Measurements from ENCODE around the gene RAB44.
"Not testable (repeated sequence)": the region's sequence is repeated elsewhere in the genome, so short reads cannot be mapped to it uniquely, and the experiment has no call there.

The RAB44 gene

DNA sequence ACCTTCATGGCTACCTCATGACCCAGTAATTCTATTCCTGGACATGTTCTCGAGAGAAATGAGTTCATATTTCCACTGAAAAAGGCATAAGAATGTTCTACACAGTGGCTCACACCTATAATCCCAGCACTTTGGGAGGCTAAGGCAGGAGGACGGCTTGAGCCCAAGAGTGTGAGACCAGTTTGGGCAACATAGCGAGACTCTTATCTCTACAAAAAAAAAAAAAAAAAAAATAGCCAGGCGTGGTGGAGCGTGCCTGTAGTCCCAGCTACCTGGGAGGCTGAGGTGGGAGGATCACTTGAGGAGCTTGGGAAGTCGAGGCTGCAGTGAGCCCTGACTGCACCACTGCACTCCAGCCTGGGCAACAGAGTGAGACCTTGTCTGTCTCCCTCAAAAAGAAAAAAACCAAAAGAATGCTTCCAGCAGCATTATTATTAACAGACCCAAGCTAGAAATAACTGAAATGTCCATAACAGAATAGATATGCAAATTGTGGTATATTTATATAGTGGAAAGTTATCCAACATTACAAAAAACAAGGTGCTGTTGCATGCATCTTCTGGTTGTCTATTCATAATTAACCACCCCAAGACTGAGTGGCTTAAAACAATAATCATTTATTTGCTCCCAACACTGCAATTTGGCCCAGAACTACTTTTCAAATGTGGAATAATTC, 9.4 kb upstream of the RAB44 start:
- no peak for DNase-seq

GRCh38 chr6:36688739-36689075, 8.9 kb upstream of the RAB44 start:
- no peak for DNase-seq

DNA sequence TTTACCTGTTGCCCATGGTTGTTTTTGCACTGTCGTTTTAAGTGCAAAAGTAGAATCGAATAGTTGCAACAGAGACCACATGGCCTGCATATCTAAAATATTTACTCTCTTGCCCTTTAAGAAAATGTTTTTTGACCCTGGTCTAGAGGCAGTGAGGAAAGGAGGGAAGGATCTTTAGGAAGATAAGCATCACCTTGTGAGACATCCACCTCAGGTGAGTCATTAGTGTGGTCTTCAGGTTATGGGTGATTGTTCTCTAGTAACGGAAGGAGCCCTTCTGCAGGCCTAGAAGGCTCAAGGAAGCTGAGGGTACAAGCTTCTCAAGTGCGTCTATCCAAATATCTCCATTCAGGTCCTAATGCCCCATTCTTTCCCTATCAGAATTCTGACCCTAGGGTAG, 6.6 kb upstream of the RAB44 start:
- DNase-seq = no peak

DNA sequence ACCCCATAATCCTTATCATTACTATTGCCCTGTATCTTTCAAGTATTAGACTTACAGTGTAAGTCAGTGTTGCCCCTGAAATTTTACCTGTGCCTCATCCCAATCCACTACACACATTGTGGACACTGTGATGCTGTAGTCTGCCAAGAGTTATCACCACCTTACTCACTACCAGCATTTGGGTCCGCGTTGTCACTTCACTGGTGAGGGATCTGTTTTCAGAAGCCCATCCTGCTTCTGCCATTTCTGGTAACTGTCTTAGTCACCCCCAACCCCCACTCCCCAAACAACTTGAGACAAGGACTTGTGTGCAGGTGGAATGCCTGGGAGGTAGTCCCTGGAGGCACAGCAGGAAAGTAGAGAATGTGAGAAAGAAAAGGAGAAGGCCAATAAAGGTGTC, 6.0 kb upstream of the RAB44 start:
- no peak for DNase-seq

GRCh38 chr6:36692220-36692619, 5.4 kb upstream of the RAB44 start:
- no peak for DNase-seq

DNA sequence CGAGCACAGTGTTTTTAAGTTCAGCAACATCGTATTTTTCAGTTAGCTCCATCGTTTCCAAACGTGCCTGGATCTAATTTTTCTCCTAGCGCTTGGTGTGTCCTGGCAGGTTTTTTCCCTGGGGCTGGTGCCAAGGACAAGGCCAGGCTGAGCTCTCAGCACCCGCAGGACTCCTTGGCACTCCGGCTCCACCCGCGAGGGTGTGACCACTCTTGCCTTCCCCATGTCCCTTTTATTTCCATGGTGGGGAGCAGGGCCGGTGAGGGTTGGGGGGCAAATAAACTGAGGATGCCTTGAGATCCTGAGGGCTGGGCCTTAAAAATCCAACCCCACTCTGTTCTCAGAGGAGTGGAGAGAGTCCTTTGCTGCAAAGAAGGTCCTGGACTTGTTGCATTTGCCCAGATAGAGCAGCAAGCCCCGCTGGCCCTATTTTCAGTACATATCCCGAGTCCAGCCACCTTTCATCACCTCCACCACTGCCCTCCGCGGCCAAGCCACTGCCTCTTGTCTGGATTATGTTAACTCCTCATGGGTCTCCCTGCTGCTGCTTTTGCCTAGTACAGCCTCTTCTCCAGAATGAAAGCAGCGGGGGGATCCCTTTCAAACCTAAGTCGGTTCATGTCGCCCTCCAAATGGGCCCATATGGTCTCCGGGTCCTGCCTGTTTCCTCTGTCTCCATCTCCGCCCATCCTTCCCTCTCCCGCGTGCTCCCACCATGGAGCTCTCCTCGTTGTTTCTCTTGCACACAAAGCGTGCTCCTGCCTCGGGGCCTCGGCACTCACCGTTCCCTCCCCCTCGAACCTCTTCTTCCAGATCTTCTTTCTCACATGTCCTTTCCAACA, 4.5 kb upstream of the RAB44 start:
- no peak for DNase-seq

DNA sequence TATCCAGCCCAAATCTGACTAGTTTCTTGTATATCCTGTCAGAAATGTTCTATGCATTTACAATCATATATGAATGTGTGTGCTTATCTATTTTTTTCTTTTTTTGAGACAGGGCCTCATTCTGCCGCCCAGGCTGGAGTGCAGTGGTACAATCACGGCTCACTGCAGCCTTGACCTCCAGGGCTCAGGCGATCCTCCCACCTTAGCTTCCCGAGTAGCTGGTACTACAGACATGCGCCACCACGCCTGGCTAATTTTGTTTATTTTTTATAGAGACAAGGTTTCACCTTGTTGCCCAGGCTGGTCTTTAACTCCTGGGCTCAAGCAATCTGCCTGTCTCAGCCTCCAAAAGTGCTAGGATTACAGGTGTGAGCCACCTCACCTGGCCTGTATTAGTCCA, 3.0 kb upstream of the RAB44 start:
- no peak for DNase-seq

GRCh38 chr6:36695414-36695813, 2.2 kb upstream of the RAB44 start:
- no peak for DNase-seq

GRCh38 chr6:36698196-36698595, 570 bp downstream of the RAB44 start:
- DNase-seq = no peak

DNA sequence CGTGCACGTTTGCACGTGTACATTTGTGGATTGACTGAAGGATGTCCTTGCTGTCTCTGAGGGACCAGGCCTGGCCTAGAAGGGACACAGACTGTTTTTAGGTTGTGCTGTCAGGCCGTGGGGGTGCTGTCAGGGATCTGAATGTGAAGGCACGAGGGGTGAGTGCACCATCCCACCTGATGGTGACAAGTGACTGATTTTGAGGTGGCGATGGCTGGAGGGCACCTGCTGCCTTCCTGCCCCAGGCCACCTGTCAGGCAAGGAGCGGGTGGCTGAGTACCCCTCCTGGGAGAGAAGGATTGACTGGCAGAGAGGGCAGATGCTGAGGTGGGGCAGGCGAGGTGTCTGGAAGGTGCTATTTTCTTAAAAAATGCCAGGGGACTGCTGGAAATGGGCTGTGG, 1.2 kb downstream of the RAB44 start:
- no peak for DNase-seq

- DNase-seq = no peak
Observed at GRCh38 chr6:36699348-36699747, 1.7 kb downstream of the RAB44 start.

DNA sequence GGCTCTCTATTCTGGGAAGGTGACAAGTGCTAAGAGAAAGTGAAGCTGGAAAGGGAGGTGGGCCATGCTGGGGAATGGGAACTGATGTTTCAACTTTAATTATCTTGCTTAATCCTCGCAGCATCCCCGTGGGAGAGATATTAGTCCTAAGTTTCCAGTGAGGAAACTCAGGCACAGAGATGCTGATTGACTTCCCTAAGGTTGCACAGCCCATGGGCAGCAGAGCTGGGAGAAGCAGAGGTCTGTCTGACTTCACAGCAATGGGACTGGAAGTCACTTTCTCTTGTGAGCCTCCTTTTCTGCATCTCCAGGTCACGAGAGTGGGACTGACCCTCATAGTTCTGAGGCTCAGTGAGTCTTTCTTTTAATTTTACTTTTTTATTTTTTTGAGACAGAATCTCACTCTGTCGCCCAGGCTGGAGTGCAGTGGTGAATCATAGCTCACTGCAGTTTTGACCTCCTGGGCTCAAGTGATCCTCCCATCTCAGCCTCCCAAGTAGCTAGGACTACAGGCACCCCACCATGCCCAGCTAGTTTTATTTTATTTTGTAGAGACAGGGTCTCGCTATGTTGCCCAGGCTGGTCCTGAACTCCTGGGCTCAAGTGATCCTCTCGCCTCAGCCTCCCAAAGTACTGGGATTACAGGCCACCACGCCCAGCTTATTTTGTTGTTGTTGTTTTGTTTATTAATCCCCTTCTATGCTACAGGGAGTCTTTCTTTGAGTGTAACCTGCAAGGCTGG, 2.6 kb downstream of the RAB44 start:
- DNase-seq = no peak

DNA sequence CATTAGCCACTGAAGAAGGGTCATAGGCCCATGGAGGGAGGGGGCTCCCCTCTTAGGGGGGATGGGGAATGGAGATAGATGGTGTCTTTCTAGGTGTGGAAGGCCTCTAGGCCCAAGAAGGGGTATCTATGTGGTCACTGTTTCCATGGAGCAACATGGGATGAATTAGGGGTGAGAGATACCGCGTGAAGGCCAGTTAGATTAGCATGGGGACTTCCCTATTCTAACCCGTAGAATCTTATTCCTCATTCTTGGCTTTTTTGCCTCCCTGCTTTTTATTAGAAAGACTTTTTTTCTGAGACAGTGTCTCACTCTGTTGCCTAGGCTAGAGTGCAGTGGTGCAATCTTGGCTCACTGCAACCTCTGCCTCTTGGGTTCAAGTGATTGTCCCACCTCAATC, 3.2 kb downstream of the RAB44 start:
- DNase-seq = no peak

DNA sequence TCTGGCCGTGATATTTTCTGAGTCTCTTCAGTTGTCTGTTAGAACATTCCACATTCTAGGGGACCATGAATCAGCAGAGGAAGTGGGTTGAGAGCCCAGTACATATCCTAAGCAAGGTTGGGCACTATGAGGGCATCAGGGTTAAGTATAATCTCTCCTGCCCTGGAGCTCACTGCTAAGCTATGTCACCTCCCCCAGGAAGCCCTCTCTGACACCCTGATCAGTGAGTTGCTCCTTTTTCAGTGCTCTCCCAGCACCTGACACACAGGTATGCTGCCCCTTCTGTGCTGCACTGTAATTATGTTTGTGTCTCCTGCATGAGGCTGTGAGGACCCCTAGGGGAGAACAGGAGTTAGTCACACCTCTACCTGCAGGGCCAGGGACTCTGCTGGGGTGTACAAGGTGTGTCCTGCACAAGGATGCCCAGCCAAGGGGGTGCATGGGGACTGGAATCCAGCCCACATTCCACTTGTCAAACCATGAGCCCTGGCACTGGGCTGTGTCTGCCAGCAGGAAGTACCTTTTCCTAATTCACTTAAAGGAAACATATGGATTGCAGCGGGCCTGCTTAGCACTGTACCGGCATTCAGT, 3.9 kb downstream of the RAB44 start:
- DNase-seq = peak; percentile 12

- DNase-seq = peak; percentile 10
Observed at GRCh38 chr6:36702656-36703055, 5.0 kb downstream of the RAB44 start.

GRCh38 chr6:36703081-36703606, 5.5 kb downstream of the RAB44 start:
- DNase-seq = no peak

DNA sequence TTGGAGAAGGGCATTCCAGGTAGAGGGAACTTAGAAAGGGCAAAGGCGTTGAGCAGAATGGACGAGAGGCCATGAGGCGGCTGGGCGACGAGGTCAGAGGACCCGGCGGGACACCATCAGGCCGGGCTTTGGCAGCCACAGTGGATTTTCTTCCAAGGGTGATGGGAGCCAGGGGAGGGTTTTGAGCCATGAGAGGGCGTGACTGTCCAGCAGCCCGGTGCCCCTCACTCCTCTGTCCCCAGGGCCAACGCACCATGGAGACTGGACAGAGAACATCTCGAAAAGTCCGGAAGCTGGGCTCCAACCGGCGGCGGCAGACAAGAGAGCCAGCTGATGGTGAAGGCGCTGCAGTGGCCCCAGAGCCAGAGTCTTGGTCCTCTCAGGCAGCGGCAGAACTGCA, 6.4 kb downstream of the RAB44 start:
- no peak for DNase-seq

DNA sequence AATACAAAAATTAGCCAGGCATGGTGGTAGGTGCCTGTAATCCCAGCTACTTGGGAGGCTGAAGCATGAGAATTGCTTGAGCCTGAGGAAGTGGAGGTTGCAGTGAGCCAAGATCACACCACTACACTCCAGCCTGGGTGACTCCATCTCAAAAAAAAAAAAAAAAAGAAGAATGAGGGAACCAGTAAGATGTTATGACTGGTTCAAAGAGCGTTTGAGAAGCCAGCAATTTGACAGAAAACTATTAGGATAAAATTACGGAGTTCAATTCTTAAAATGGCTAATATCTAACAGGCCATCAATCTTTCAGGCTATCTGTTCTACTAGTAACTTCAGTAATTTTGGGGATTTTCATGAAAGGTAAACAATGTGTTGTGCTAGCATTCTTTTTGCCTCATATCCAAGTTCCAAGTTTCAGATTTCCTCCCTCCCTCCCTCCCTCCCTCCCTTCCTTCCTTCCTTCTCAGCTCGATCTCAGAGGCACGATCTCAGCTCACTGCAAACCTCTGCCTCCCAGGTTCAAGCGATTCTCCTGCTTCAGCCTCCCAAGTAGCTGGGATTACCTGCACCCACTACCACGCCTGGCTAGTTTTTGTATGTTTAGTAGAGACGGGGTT, 7.4 kb downstream of the RAB44 start:
- DNase-seq = not testable (repeated sequence)

DNA sequence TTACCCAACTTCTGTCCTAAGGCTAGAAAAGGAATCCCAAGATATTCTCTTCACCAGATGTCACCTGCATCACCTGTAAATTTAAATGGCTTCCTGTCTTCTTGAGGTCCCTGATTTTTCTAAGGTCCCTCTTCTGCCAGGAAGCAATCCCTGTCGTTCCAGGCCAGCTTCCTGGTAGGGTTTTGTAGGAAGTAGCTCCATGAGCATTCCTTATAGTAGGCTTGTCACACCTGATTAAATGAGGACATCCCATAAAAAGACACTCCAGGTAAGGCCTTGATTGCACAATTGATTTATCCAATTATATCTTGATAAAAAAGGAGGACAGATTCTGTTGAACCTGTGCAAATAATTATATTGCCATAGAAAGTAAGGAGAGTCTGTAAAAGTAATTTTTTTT, 8.7 kb downstream of the RAB44 start:
- no peak for DNase-seq

DNA sequence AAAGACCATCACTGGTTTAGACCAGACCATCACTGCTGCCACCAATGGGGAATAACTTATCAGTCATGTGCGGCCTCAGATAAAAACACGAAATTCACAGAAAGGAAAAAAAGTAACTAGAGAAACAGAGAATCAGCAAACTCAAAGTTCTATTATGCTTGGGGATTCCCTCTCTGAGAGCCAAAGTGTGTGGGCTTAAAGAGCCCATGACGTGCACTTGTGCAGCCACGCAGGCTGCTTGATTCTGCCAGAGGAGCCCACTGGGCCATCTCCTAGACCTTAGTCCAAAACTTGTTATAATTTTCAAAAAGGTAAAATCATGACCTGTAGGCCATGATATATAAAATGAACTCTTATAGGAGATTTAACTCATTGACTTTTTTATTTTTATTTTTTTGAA, 15.2 kb downstream of the RAB44 start:
- no peak for DNase-seq

- no peak for DNase-seq
Observed at GRCh38 chr6:36713846-36714245, 16.2 kb downstream of the RAB44 start.

GRCh38 chr6:36714511-36714910, 16.9 kb downstream of the RAB44 start:
- DNase-seq = no peak

DNA sequence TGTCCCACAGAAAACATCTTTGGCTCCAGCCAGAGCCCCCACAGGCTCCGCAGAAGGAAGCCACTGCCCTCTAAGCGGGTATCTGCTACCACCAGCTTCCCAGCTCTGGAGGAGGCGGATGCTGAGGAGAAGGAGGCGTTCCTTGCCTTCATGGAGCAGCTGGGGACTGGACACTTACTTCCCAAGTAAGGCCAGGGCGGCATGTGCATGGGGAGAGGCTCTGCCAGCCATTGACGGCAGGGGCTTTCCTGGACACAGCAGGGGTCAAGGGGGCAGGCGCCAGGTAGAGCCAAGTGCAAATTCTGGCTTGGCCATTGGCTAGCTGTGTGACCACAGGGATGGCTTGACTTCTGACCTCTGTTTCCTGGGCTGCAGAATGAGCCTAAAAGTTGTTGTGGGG, 17.8 kb downstream of the RAB44 start:
- DNase-seq = no peak

All from NCI-H2171 treated with DMSO at 0.1 percent for 48 hours (cell line).